OCI-LY7 (cell line): Measurements from ENCODE around the gene RSPH1. TPM values are rescaled to one million over a fixed set of nuclear protein-coding genes. Genes with fewer than 3 reads are reported as not detected.

Experiments
- BruUV-seq: library from RNA; stranded (reverse); fragments of 400-500 nt; replicated peaks from 2 replicates; lab custom pipeline; 2021; lab: Mats Ljungman, UMichigan
- CTCF ChIA-PET: fragments of 300-600 bp; sonication (Branson Sonifier 250); formaldehyde crosslinking; loops from one replicate; lab custom pipeline; 2022; ENCODE audit warnings: antibody characterized with exemption; ENCODE audit not compliant: unreplicated experiment; lab: Charles Lee
- POLR2A ChIA-PET: fragments of 300-600 bp; sonication (Branson Sonifier 250); formaldehyde crosslinking; loops from one replicate; lab custom pipeline; 2022; ENCODE audit warnings: antibody characterized with exemption; lab: Charles Lee
- DNase-seq: peaks from one replicate; pipeline ENCODE4 v3.0.0-alpha.2; 2015; ENCODE audit warnings: low spot score
- H2AFZ ChIP-seq: fragments of 200-600 bp; sonication (generic), shearing (Covaris generic); 2 replicates; pipeline ENCODE4 v1.6.1; 2014; ENCODE audit warnings: mild to moderate bottlenecking, antibody characterized with exemption, low read length, moderate library complexity
- H3K27ac ChIP-seq: fragments of 200-600 bp; sonication (generic); 2 replicates; pipeline ENCODE4 v1.5.1; 2014; ENCODE audit warnings: mixed run types, low read depth, mild to moderate bottlenecking, moderate library complexity, low read length, inconsistent platforms; ENCODE audit not compliant: poor library complexity, severe bottlenecking
- H3K36me3 ChIP-seq: fragments of 200-600 bp; sonication (generic); 2 replicates; pipeline ENCODE4 v1.6.1; 2014; ENCODE audit warnings: mild to moderate bottlenecking, antibody characterized with exemption, low read length, moderate library complexity, mixed read lengths; ENCODE audit not compliant: insufficient read depth
- H3K4me1 ChIP-seq: fragments of 200-600 bp; sonication (generic); 2 replicates; pipeline ENCODE4 v1.5.1; 2014; ENCODE audit warnings: mild to moderate bottlenecking, low read length; ENCODE audit not compliant: insufficient read depth, poor library complexity, severe bottlenecking
- H3K4me2 ChIP-seq: fragments of 200-600 bp; sonication (generic); 2 replicates; pipeline ENCODE4 v1.6.1; 2014; ENCODE audit warnings: mild to moderate bottlenecking, low read length
- H3K4me3 ChIP-seq: fragments of 200-600 bp; sonication (generic); 2 replicates; pipeline ENCODE4 v1.5.1; 2014; ENCODE audit warnings: mild to moderate bottlenecking, low read depth, low read length; ENCODE audit not compliant: poor library complexity, severe bottlenecking
- H3K79me2 ChIP-seq: fragments of 200-600 bp; sonication (generic); 2 replicates; pipeline ENCODE4 v1.6.1; 2016; ENCODE audit warnings: low read depth, mild to moderate bottlenecking, low read length, moderate library complexity, mixed read lengths; ENCODE audit not compliant: insufficient read depth
- H3K9me2 ChIP-seq: fragments of 200-600 bp; sonication (generic); 2 replicates; pipeline ENCODE4 v1.6.1; 2016; ENCODE audit warnings: mild to moderate bottlenecking, low read length, mixed read lengths; ENCODE audit not compliant: insufficient read depth
- H3K9me3 ChIP-seq: fragments of 200-600 bp; sonication (generic); 2 replicates; pipeline ENCODE4 v1.6.1; 2014; ENCODE audit warnings: mild to moderate bottlenecking, mixed run types, low read length, mixed read lengths
- H4K20me1 ChIP-seq: fragments of 200-600 bp; sonication (generic); 2 replicates; pipeline ENCODE4 v1.6.1; 2014; ENCODE audit warnings: mild to moderate bottlenecking, antibody characterized with exemption, low read length, moderate library complexity, mixed read lengths; ENCODE audit not compliant: insufficient read depth
- CTCF ChIP-seq: fragments of 200-600 bp; sonication (generic); conservative IDR thresholded peaks from 2 replicates; pipeline ENCODE4 v1.5.1; 2014; ENCODE audit warnings: mild to moderate bottlenecking, antibody characterized with exemption, low read length, moderate library complexity, mixed read lengths
- EZH2phosphoT487 ChIP-seq: fragments of 200-600 bp; sonication (generic); IDR thresholded peaks from 2 replicates; pipeline ENCODE4 v1.6.1; 2018; ENCODE audit warnings: low read depth, borderline replicate concordance, mild to moderate bottlenecking, mixed run types, antibody characterized with exemption, low read length, moderate library complexity, mixed read lengths
- intact Hi-C: fragments of 100-400 bp; cut with micrococcal nuclease; formaldehyde crosslinking; loops from one replicate; pipeline ENCODE4 v1.10.0; 2022; ENCODE audit not compliant: unreplicated experiment
- total RNA-seq, 2 experiments: library from RNA; depleted of rRNA in 1 of 2; stranded (reverse); fragments of >200 nt in 1 of 2; shearing (Covaris generic) in 1 of 2; gene quantifications; 2 replicates each; pipeline ENCODE4 v1.2.3, GENCODE V29; 2014 to 2022

The RSPH1 gene
- total RNA-seq, 2 experiments from 2014 or later: 1.9 to 2.5 TPM

GRCh38 chr21:42453224-42453985, 42.6 kb downstream of the RSPH1 start:
- Histone ChIP-seq H3K9me2 (no peaks in the 10 kb centered on the region), H3K4me2 (0 out of 2 replicates have a peak overlapping the region, but pooled peaks have one; percentile 0), H3K9me3 (no peaks in the 10 kb centered on the region), H3K27ac (no peak overlapping the region), H4K20me1 (no peaks in the 10 kb centered on the region), H3K36me3 (no peaks in the 10 kb centered on the region), H3K4me3 (no peak overlapping the region), H2AFZ (peak overlapping the region; percentile 5; the same call in 1 of the 2 replicates), H3K4me1 (peaks cover 29% of the 10 kb centered on the region), H3K79me2 (no peaks in the 10 kb centered on the region)
- POLR2A ChIA-PET: interaction anchor here (1.4 kb wide), 1 partner anchor 83 kb away, joined by 6 read pairs; no protein-coding TSS in a partner anchor
- BruUV-seq: no TSS peak
- intact Hi-C loops: loop anchor here (10.0 kb wide), 1 partner anchor 89 kb away; the partner anchor contains the start of gene TFF1
- CTCF ChIA-PET: interaction anchor here (0.6 kb wide), 1 partner anchor 166 kb away, joined by 3 read pairs; no protein-coding TSS in a partner anchor
- TF ChIP-seq EZH2phosphoT487: no peak
- no peak for TF ChIP-seq CTCF
- DNase-seq: no peak

- intact Hi-C loops: loop anchor here (10.0 kb wide), 1 partner anchor 88 kb away; the partner anchor contains the start of gene TFF1
- Histone ChIP-seq H3K4me3 (no peak overlapping the region), H3K9me3 (no peaks in the 10 kb centered on the region), H3K27ac (no peak overlapping the region), H3K36me3 (no peaks in the 10 kb centered on the region), H3K4me2 (no peak overlapping the region), H3K9me2 (no peaks in the 10 kb centered on the region), H4K20me1 (no peaks in the 10 kb centered on the region), H3K79me2 (no peaks in the 10 kb centered on the region), H3K4me1 (peaks cover 29% of the 10 kb centered on the region), H2AFZ (no peak overlapping the region)
- DNase-seq: no peak
- CTCF ChIA-PET: interaction anchor here (0.6 kb wide), 1 partner anchor 167 kb away, joined by 3 read pairs; no protein-coding TSS in a partner anchor
- TF ChIP-seq EZH2phosphoT487: no peak
- no peak for TF ChIP-seq CTCF
- POLR2A ChIA-PET: no interaction called here
- BruUV-seq: no TSS peak
Observed at GRCh38 chr21:42452401-42453223, 43.4 kb downstream of the RSPH1 start.
